EL (cell line): ENCODE measurements around the gene LRCH1.
A peak's percentile ranks its signal among the peaks of the same experiment; 100 is the strongest.

Source experiments
- DNase-seq: peaks from one replicate; pipeline ENCODE4 v3.0.0-alpha.2; 2016

LRCH1 gene

GRCh38 chr13:46565808-46566750 is 13.1 kb downstream of the LRCH1 start:
- DNase-seq: no peak

- DNase-seq: no peak
These were observed 14.7 kb downstream of the LRCH1 start for GRCh38 chr13:46567671-46568070.

- DNase-seq: no peak
These were observed 16.5 kb downstream of the LRCH1 start for GRCh38 chr13:46569456-46569855.

GRCh38 chr13:46570273-46570672 is 17.3 kb downstream of the LRCH1 start:
- no peak for DNase-seq

GRCh38 chr13:46571189-46571908 is 18.4 kb downstream of the LRCH1 start:
- DNase-seq: peak; percentile 65

- DNase-seq: no peak
These were observed 19.1 kb downstream of the LRCH1 start for GRCh38 chr13:46571909-46572595.

GRCh38 chr13:46572752-46573431 is 19.9 kb downstream of the LRCH1 start:
- no peak for DNase-seq

- peak; percentile 48 for DNase-seq
These were observed 22.4 kb downstream of the LRCH1 start for GRCh38 chr13:46575301-46575771.

GRCh38 chr13:46575818-46576221 is 22.9 kb downstream of the LRCH1 start:
- peak; percentile 92 for DNase-seq

GRCh38 chr13:46576762-46577161 is 23.8 kb downstream of the LRCH1 start:
- no peak for DNase-seq

GRCh38 chr13:46577696-46578589 is 25.0 kb downstream of the LRCH1 start:
- DNase-seq: peak; percentile 18

- no peak for DNase-seq
These were observed 25.6 kb downstream of the LRCH1 start for GRCh38 chr13:46578590-46578975.

- no peak for DNase-seq
These were observed 27.4 kb downstream of the LRCH1 start for GRCh38 chr13:46580362-46580839.

GRCh38 chr13:46582190-46582589 is 29.2 kb downstream of the LRCH1 start:
- no peak for DNase-seq

GRCh38 chr13:46586751-46587514 is 34.0 kb downstream of the LRCH1 start:
- no peak for DNase-seq

- no peak for DNase-seq
These were observed 34.9 kb downstream of the LRCH1 start for GRCh38 chr13:46587807-46588418.

GRCh38 chr13:46592385-46592784 is 39.4 kb downstream of the LRCH1 start:
- no peak for DNase-seq

GRCh38 chr13:46593398-46593797 is 40.4 kb downstream of the LRCH1 start:
- no peak for DNase-seq

GRCh38 chr13:46594374-46595078 is 41.6 kb downstream of the LRCH1 start:
- no peak for DNase-seq
